SH-SY5Y (cell line): Measurements from ENCODE around the gene LMO2.

Experiments used
- GATA2 ChIP-seq: IDR thresholded peaks from 2 replicates; pipeline ENCODE4 v1.6.1; 2011; ENCODE audit warnings: mild to moderate bottlenecking, low read depth, low read length
- GATA3 ChIP-seq: IDR thresholded peaks from 2 replicates; pipeline ENCODE4 v1.6.1; 2011; ENCODE audit warnings: low read depth, mild to moderate bottlenecking, low read length, moderate library complexity

DNA sequence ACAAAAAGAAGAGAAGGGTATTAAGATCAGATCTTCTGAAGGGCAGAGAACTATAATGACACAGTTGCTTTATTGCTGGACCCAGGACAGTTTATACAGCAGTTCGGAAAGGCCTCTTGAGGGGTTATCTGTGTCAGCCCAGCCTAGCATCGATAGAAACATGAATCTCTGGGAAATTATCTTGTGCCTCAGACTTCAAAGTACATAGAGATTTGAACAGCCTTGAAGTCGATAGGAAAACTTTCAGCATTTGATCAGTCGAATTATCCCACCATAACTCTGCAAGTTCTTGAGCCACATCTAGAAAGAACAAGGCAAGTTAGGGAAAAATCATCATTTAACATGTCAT, 2.5 kb upstream of the LMO2 start:
- TF ChIP-seq GATA2 (no peak), GATA3 (no peak)
